SH-SY5Y (cell line): ENCODE data around the gene BTG2.

Source experiments
- GATA2 ChIP-seq: IDR thresholded peaks from 2 replicates; pipeline ENCODE4 v1.6.1; 2011; ENCODE audit warnings: mild to moderate bottlenecking, low read depth, low read length
- GATA3 ChIP-seq: IDR thresholded peaks from 2 replicates; pipeline ENCODE4 v1.6.1; 2011; ENCODE audit warnings: low read depth, mild to moderate bottlenecking, low read length, moderate library complexity

DNA sequence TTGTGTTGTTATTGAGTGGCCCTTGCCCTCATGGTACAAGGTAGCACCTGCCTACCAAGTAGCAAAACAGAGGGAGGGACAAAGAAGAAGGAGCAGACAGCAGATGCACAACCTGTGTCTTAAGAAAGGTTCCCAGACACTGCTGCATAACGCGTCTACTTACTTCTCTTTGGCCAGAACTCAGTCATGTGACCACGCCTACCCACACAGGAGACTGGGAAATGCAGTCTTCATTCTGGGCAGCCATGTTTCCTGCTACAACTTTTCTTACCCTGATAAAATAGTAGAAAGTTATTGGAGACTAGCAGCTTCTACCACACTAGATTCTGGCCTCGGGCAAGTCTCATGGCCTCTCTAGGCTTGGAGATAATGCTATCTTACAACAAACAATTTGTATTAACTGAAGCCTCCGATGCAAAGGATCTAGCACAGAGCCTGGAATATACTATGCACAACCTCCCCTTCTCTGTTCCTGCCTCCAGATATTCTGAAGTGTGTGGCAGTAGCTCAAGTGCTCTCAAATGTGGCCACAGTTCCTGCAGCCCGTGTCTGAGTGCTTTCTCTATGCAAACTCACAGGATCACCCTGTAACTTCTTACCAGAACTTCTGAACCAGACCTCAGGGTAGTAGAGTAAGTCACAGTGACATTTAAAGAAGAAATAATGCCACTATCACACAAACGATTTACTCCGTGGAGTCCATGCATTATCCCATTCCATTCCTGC, 34.1 kb upstream of the BTG2 start:
- TF ChIP-seq GATA3 (no peak), GATA2 (no peak)
